Activated CD4-positive, alpha-beta T cell treated with anti-CD3 and anti-CD28 coated beads for 36 hours (primary cell): ENCODE data around the gene SPECC1. TPM values are rescaled to one million over a fixed set of nuclear protein-coding genes. Genes with fewer than 3 reads are reported as not detected.
A peak's percentile ranks its signal among the peaks of the same experiment; 100 is the strongest.
"Not testable (repeated sequence)": the region's sequence is repeated elsewhere in the genome, so short reads cannot be mapped to it uniquely, and the experiment has no call there.

ENCODE experiments used
- ATAC-seq: fragments of 200-7000 bp; cut with Tn5 transposase; one replicate; pipeline ENCODE4 v1.10.0; 2021; ENCODE audit warnings: mild to moderate bottlenecking, moderate library complexity
- CTCF ChIA-PET: fragments of 350-600 bp; sonication (Branson Sonifier 250); formaldehyde crosslinking; loops from one replicate; lab custom pipeline; 2021; ENCODE audit warnings: antibody characterized with exemption; lab: Charles Lee
- POLR2A ChIA-PET: fragments of 350-600 bp; sonication (Branson Sonifier 250); formaldehyde crosslinking; loops from one replicate; lab custom pipeline; 2021; ENCODE audit warnings: antibody characterized with exemption, inconsistent platforms; lab: Charles Lee
- DNase-seq: peaks from one replicate; pipeline ENCODE4 v3.0.0-alpha.2; 2020
- H3K27ac Mint-ChIP-seq: one replicate; pipeline ENCODE4 v1.8.0; 2021; ENCODE audit warnings: mixed read lengths
- H3K27me3 Mint-ChIP-seq: one replicate; pipeline ENCODE4 v1.8.0; 2021; ENCODE audit warnings: mixed read lengths
- H3K36me3 Mint-ChIP-seq: one replicate; pipeline ENCODE4 v1.8.0; 2021; ENCODE audit warnings: low read depth, mixed read lengths
- H3K4me1 Mint-ChIP-seq: one replicate; pipeline ENCODE4 v1.8.0; 2021; ENCODE audit warnings: mixed read lengths
- H3K4me3 Mint-ChIP-seq: one replicate; pipeline ENCODE4 v1.8.0; 2021; ENCODE audit warnings: mild to moderate bottlenecking, moderate library complexity, mixed read lengths
- H3K9me3 Mint-ChIP-seq: one replicate; pipeline ENCODE4 v1.8.0; 2021; ENCODE audit warnings: low read depth, mixed read lengths
- intact Hi-C, 2 experiments: fragments of 100-400 bp; cut with DNase I in 1 of 2; cut with micrococcal nuclease in 1 of 2; formaldehyde crosslinking; loops; one replicate each; pipeline versions ENCODE4 v1.14.2 to v1.15.1; 2022 to 2024; cut with DNase I, micrococcal nuclease
- total RNA-seq, 2 experiments: library from RNA; stranded (reverse); gene quantifications; one replicate each; pipeline ENCODE4 v1.2.3, GENCODE V29; 2021

The SPECC1 gene
- total RNA-seq, 2 experiments from 2014 or later: 6.1 to 10.4 TPM

DNA sequence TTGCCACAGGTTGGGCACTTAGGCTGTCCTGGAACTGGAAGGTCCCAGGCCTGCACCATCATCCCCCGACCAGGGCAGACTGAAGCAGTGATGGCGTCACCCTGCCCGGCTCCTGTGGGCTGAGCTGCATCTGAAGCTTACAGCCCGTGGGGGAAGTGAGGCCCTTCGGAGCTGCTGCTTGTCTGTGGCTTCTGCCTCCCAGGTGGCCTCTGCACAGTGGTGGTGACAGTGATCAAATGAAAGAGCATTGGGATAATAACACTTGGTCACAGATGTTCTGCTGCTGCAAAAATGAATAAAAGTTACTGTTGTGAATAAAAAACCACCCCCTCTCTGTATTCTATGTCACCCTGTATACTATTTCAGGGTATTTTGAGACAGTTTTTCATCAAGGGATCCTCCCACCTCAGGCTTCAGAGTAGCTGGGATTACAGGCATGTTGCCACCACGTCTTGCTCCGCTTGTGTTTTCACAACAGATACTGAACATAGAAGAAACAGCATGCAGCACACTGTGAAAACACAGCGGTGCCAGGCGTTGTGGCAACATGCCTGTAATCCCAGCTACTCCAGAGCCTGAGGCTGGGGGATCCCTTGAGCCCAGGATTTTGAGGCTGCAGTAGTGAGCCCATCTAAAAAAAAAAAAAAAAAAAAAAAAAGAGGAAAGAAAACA lies 293.2 kb downstream of the SPECC1 start:
- H3K4me3 Mint-ChIP-seq: no peak overlapping the region
- no peak overlapping the region for H3K27ac Mint-ChIP-seq
- H3K36me3 Mint-ChIP-seq: peaks cover 16% of the 10 kb centered on the region
- peaks cover 13% of the 10 kb centered on the region for H3K9me3 Mint-ChIP-seq
- ChIA-PET CTCF (no interaction called here), POLR2A (no interaction called here)
- intact Hi-C loops: no loop called here
- H3K4me1 Mint-ChIP-seq: peaks cover 7% of the 10 kb centered on the region
- DNase-seq (no peak), ATAC-seq (no peak)
- no peaks in the 10 kb centered on the region for H3K27me3 Mint-ChIP-seq

GRCh38 chr17:20304961-20305360 lies 295.8 kb downstream of the SPECC1 start:
- Mint-ChIP-seq H3K27me3 (no peaks in the 10 kb centered on the region), H3K4me3 (no peak overlapping the region), H3K27ac (no peak overlapping the region), H3K36me3 (peaks cover 20% of the 10 kb centered on the region), H3K9me3 (peaks cover 18% of the 10 kb centered on the region), H3K4me1 (peaks cover 7% of the 10 kb centered on the region)
- DNase-seq (no peak), ATAC-seq (no peak)
- ChIA-PET CTCF (interaction anchor here (0.5 to 0.6 kb wide), 2 partner anchors 42 to 131 kb away, joined by 4 to 5 read pairs; no protein-coding TSS in a partner anchor), POLR2A (no interaction called here)
- intact Hi-C loops: no loop called here

DNA sequence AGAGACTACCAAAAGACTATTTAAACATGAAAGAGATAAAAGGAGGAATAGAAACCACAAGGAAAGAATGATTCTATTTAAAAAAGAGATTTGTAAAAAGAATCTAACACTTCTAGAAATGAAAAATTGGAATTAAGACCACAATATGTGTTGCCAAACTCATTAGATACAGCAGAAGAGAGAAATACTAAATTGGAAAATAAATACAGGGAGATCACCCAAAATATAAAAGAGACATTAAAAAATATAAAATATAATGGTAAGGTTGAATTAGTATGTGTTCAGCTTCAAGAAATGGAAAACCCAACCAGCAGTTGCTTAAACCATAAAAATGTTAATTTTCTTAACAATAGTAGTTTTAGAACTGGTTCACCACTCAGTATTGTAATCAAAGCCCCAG lies 297.8 kb downstream of the SPECC1 start:
- Mint-ChIP-seq H3K9me3 (peaks cover 18% of the 10 kb centered on the region), H3K27ac (no peak overlapping the region), H3K4me1 (peaks cover 7% of the 10 kb centered on the region), H3K4me3 (no peak overlapping the region), H3K27me3 (no peaks in the 10 kb centered on the region), H3K36me3 (peaks cover 20% of the 10 kb centered on the region)
- DNase-seq (no peak), ATAC-seq (no peak)
- POLR2A ChIA-PET: no interaction called here
- intact Hi-C loops: no loop called here
- CTCF ChIA-PET: no interaction called here

GRCh38 chr17:20307326-20307910 lies 298.3 kb downstream of the SPECC1 start:
- H3K9me3 Mint-ChIP-seq: peaks cover 18% of the 10 kb centered on the region
- peaks cover 20% of the 10 kb centered on the region for H3K36me3 Mint-ChIP-seq
- peaks cover 7% of the 10 kb centered on the region for H3K4me1 Mint-ChIP-seq
- intact Hi-C loops: no loop called here
- POLR2A ChIA-PET: no interaction called here
- no peaks in the 10 kb centered on the region for H3K27me3 Mint-ChIP-seq
- CTCF ChIA-PET: no interaction called here
- H3K27ac Mint-ChIP-seq: no peak overlapping the region
- ATAC-seq (no peak), DNase-seq (no peak)
- H3K4me3 Mint-ChIP-seq: no peak overlapping the region

- CTCF ChIA-PET: interaction anchor here (0.7 to 1.9 kb wide), 2 partner anchors 19 to 84 kb away, joined by 3 to 6 read pairs; no protein-coding TSS in a partner anchor
- POLR2A ChIA-PET: interaction anchor here (0.6 kb wide), 1 partner anchor 157 kb away, joined by 3 read pairs; no protein-coding TSS in a partner anchor
Observed at GRCh38 chr17:20310481-20310880, 301.3 kb downstream of the SPECC1 start.

DNA sequence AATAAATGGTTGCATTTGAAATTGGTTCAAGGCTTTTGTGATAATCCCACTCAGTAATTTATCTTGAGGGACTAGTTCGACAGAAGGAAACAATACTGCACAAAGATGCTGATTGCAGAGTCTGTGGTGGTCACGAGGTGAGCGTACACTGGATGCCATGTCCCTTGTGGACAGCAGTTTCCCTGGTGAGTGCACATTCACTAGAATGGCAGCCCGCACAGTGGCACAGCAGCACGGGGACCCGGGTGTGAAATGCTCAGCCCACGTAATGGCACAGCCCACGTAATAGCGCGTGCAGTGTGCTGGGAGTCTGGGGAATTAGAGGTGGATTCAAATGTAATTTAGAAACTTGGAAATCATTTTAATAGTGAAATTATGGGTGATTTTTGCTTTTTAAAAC lies 304.1 kb downstream of the SPECC1 start:
- Mint-ChIP-seq H3K27me3 (no peaks in the 10 kb centered on the region), H3K27ac (no peak overlapping the region), H3K9me3 (no peaks in the 10 kb centered on the region), H3K4me1 (no peaks in the 10 kb centered on the region), H3K36me3 (no peaks in the 10 kb centered on the region), H3K4me3 (no peak overlapping the region)
- DNase-seq: no peak
- no peak for ATAC-seq
- POLR2A ChIA-PET: no interaction called here
- intact Hi-C loops: no loop called here
- CTCF ChIA-PET: no interaction called here

More at GRCh38 chr17:20310481-20310880, 301.3 kb downstream of the SPECC1 start:
- Mint-ChIP-seq H3K4me1 (no peaks in the 10 kb centered on the region), H3K27me3 (no peaks in the 10 kb centered on the region), H3K27ac (no peak overlapping the region), H3K4me3 (no peak overlapping the region), H3K36me3 (peaks cover 15% of the 10 kb centered on the region), H3K9me3 (peaks cover 13% of the 10 kb centered on the region)
- ATAC-seq: no peak
- DNase-seq: no peak
- intact Hi-C loops: no loop called here

- H3K27me3 Mint-ChIP-seq: no peaks in the 10 kb centered on the region
- H3K36me3 Mint-ChIP-seq: no peaks in the 10 kb centered on the region
- no peak overlapping the region for H3K27ac Mint-ChIP-seq
- POLR2A ChIA-PET: no interaction called here
- DNase-seq (no peak), ATAC-seq (no peak)
- no peak overlapping the region for H3K4me3 Mint-ChIP-seq
- no peaks in the 10 kb centered on the region for H3K9me3 Mint-ChIP-seq
- CTCF ChIA-PET: interaction anchor here (1.2 kb wide), 1 partner anchor 86 kb away, joined by 4 read pairs; no protein-coding TSS in a partner anchor
- no peaks in the 10 kb centered on the region for H3K4me1 Mint-ChIP-seq
- intact Hi-C loops: no loop called here
Observed at GRCh38 chr17:20313891-20314290, 304.7 kb downstream of the SPECC1 start.

DNA sequence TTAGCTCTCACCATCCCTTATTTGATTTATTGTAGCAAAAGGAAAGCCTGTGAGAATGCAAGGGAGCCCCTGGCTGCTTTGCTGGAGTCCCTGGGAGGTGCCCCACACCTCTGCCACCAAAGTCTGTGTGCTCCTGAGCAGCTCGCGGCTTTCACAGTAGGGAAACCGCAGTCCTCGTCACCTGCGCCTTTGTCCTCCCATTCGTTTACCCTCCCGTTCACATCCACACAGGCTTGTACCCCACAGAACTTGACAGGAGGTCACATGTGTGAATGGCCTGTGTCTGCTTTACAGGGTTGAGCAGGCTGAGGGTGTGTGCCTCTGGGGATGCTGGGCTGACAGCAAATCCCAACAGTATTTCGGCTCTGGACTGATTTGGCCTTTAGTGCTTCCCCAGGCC lies 305.7 kb downstream of the SPECC1 start:
- ChIA-PET POLR2A (no interaction called here), CTCF (interaction anchor here (1.2 kb wide), 1 partner anchor 87 kb away, joined by 4 read pairs; no protein-coding TSS in a partner anchor)
- intact Hi-C loops: no loop called here
- H3K36me3 Mint-ChIP-seq: no peaks in the 10 kb centered on the region
- H3K4me1 Mint-ChIP-seq: peaks cover under 1% of the 10 kb centered on the region
- no peak overlapping the region for H3K4me3 Mint-ChIP-seq
- DNase-seq: no peak
- no peak overlapping the region for H3K27ac Mint-ChIP-seq
- no peaks in the 10 kb centered on the region for H3K9me3 Mint-ChIP-seq
- no peaks in the 10 kb centered on the region for H3K27me3 Mint-ChIP-seq
- no peak for ATAC-seq

DNA sequence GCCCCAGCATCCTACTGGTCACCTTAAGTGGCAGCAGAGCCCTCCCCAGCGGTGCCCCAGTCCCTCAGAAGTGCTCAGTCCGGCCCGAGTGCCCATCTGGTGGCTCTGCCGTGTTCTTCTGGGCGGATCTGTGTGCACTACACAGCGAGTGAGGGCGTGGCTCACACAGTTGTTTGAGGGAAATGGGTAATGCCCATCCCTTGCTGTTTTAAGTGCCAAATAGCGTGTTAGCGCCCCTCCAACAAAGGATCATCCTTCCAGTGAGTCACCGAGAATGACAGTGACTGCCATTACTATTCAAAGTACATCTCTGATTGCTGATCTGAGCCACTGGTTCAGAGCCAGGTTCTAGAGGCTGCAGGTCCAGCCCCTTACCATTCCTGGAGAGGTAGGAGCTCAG lies 306.2 kb downstream of the SPECC1 start:
- ChIA-PET POLR2A (no interaction called here), CTCF (interaction anchor here (1.4 kb wide), 1 partner anchor 89 kb away, joined by 3 read pairs; no protein-coding TSS in a partner anchor)
- intact Hi-C loops: no loop called here
- Mint-ChIP-seq H3K9me3 (no peaks in the 10 kb centered on the region), H3K36me3 (no peaks in the 10 kb centered on the region), H3K4me3 (no peak overlapping the region), H3K4me1 (peaks cover 2% of the 10 kb centered on the region), H3K27me3 (peaks cover 2% of the 10 kb centered on the region), H3K27ac (no peak overlapping the region)
- DNase-seq: no peak
- ATAC-seq: no peak

DNA sequence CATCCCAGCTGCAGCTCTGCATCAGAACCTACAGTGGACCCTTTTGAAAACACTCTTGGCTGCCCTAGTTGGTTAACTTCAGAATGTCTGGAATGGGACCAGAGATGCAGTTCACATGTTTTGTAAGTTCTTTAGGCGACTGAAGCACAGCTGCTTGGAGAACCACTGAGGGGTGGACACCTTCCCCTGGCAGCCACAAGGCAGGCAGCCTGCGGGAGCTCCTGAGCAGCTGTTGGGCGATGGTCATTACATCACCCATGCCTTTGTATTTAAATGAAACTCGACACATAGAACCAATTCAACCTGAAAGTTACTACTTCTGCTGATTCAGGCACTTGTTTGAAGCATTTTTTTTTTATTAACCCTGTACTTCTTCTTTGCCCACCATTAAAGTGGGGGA lies 306.7 kb downstream of the SPECC1 start:
- POLR2A ChIA-PET: no interaction called here
- H3K9me3 Mint-ChIP-seq: no peaks in the 10 kb centered on the region
- intact Hi-C loops: no loop called here
- H3K27me3 Mint-ChIP-seq: peaks cover 2% of the 10 kb centered on the region
- no peaks in the 10 kb centered on the region for H3K36me3 Mint-ChIP-seq
- ATAC-seq (no peak), DNase-seq (no peak)
- H3K4me1 Mint-ChIP-seq: peaks cover 2% of the 10 kb centered on the region
- CTCF ChIA-PET: interaction anchor here (0.8 to 1.4 kb wide), 2 partner anchors 89 to 93 kb away, joined by 3 read pairs; no protein-coding TSS in a partner anchor
- H3K4me3 Mint-ChIP-seq: no peak overlapping the region
- H3K27ac Mint-ChIP-seq: no peak overlapping the region

DNA sequence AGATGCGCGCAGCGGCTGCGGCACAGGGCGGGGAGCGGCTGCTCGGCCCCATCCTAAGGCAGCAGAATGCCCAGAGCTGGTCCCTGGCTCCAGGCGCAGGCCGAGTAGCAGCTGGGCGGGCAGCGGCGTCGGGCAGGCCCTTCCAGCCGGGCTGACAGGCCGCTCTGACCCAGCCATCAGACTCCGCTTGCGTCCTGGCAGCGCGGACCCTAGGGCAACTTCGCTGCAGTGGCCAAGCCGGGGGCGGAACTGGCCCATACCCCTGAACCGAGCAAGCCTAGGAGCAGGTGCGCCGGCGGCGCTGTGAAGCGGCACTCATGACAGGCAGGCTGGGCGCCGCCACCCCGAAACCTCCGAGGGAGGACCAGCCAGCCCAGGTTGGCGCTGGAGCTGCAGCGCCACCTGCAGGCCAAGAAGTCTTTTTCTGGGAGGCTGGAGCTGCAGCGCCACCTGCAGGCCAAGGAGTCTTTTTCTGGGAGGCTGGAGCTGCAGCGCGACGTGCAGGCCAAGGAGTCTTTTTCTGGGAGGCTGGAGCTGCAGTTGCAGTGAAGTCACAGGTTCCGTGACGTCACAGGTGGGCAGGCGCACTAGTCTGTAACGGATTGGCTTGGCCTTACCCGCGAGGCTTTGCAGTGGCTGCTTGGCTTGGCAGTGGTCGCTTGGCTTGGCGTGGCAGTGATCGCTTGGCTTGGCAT lies 311.5 kb downstream of the SPECC1 start:
- H3K27me3 Mint-ChIP-seq, H3K9me3 Mint-ChIP-seq, H3K36me3 Mint-ChIP-seq, POLR2A ChIA-PET, H3K4me1 Mint-ChIP-seq: not testable (repeated sequence)
- CTCF ChIA-PET: interaction anchor here (0.6 to 2.2 kb wide), 8 partner anchors 30 to 503 kb away, joined by 3 to 17 read pairs (median 4); no protein-coding TSS in a partner anchor
- Mint-ChIP-seq H3K4me3 (peak overlapping the region; percentile 26), H3K27ac (peak overlapping the region; percentile 67)
- DNase-seq (peak; percentile 91), ATAC-seq (peak; percentile 93)
- intact Hi-C loops: loop anchor here (1.0 to 5.0 kb wide), 4 partner anchors 94 to 328 kb away; no protein-coding TSS in a partner anchor
